Muscle of leg (tissue), 11 donors: ENCODE results near the gene BPIFB2. TPM values are rescaled to one million over a fixed set of nuclear protein-coding genes. Genes with fewer than 3 reads are reported as not detected.
"Not testable (repeated sequence)": the region's sequence is repeated elsewhere in the genome, so short reads cannot be mapped to it uniquely, and the experiment has no call there.

Experiments
- DNase-seq: peaks from one replicate; pipeline ENCODE4 v3.0.0; 2013
- H3K27ac ChIP-seq: one replicate; pipeline ENCODE4 v1.5.1; 2013; ENCODE audit warnings: mild to moderate bottlenecking, low read length, control low read depth
- H3K27me3 ChIP-seq: one replicate; pipeline ENCODE4 v1.6.1; 2013; ENCODE audit warnings: low read length; ENCODE audit not compliant: control insufficient read depth, insufficient read depth
- H3K36me3 ChIP-seq: one replicate; pipeline ENCODE4 v1.6.1; 2013; ENCODE audit warnings: low read length; ENCODE audit not compliant: control insufficient read depth, insufficient read depth
- H3K4me1 ChIP-seq: one replicate; pipeline ENCODE4 v1.6.1; 2013; ENCODE audit warnings: low read length; ENCODE audit not compliant: control insufficient read depth, insufficient read depth
- H3K4me3 ChIP-seq: one replicate; pipeline ENCODE4 v1.5.1; 2013; ENCODE audit warnings: low read length, control low read depth
- H3K9me3 ChIP-seq: replicated peaks from 2 replicates; pipeline ENCODE4 v1.6.1; 2013; ENCODE audit warnings: low read depth, low read length; ENCODE audit not compliant: control insufficient read depth
- WGBS: methylation state at CpG from one replicate; pipeline ENCODE4 v1.1.5; 2013; ENCODE audit warnings: missing lambda C conversion rate; ENCODE audit not compliant: insufficient coverage; 5-methylcytosine and 5-hydroxymethylcytosine counted together
- polyA plus RNA-seq, 8 donors: library from polyadenylated mRNA; unstranded; fragments of 120-200 nt; gene quantifications; one replicate each; pipeline versions ENCODE4 v1.2.1 to v1.2.3, GENCODE V29; 2013; ENCODE audit warnings: inconsistent platforms in 1 of 8, low replicate concordance in 1 of 8; ENCODE audit not compliant: insufficient read length in 8 of 8, insufficient read depth in 1 of 8
- total RNA-seq: library from RNA; stranded (reverse); fragments of 120-200 nt; gene quantifications from one replicate; pipeline ENCODE4 v1.2.4, GENCODE V29; 2013

The BPIFB2 gene
- total and polyA plus RNA-seq, 9 donors, result 0.10 TPM; not detected in 8

GRCh38 chr20:33045129-33045721 lies 37.7 kb downstream of the BPIFB2 start:
- H3K4me3 ChIP-seq, H3K27ac ChIP-seq, H3K4me1 ChIP-seq, DNase-seq, H3K36me3 ChIP-seq, H3K9me3 ChIP-seq, H3K27me3 ChIP-seq: not testable (repeated sequence)
- 88% methylated on average over 12 of the region's 15 CpGs for WGBS

DNA sequence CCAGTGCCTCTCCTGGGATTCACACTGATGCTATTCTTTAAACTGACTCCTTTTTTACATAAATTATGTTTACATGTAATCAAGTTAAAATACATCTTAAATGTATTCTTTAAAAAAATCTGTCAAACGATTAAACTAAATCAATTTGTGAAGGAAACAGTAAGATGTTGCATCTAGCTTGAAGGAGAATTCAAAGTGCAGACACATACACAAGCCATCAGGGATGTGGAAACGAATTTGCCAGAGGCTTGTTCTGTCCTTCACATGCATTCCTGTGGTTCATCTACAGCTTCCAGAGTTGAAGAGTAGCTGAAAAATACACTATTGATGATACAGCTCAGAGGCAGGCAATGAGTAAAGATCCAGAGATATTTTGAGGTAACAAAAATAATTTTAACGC lies 38.9 kb downstream of the BPIFB2 start:
- Histone ChIP-seq H3K4me1 (no peaks in the 10 kb centered on the region), H3K36me3 (no peaks in the 10 kb centered on the region), H3K27ac (no peak overlapping the region), H3K27me3 (no peaks in the 10 kb centered on the region), H3K9me3 (peaks cover 2% of the 10 kb centered on the region), H3K4me3 (no peak overlapping the region)
- DNase-seq, result no peak
- no CpG with 5 or more reads among the region's 3 CpGs for WGBS

- Histone ChIP-seq H3K36me3 (no peaks in the 10 kb centered on the region), H3K4me1 (peaks cover 2% of the 10 kb centered on the region), H3K9me3 (no peaks in the 10 kb centered on the region), H3K4me3 (no peak overlapping the region), H3K27me3 (no peaks in the 10 kb centered on the region), H3K27ac (no peak overlapping the region)
- WGBS, result 100% methylated on average over 1 of the region's 4 CpGs
- no peak for DNase-seq
Observed at GRCh38 chr20:33051333-33051732, 43.8 kb downstream of the BPIFB2 start.

DNA sequence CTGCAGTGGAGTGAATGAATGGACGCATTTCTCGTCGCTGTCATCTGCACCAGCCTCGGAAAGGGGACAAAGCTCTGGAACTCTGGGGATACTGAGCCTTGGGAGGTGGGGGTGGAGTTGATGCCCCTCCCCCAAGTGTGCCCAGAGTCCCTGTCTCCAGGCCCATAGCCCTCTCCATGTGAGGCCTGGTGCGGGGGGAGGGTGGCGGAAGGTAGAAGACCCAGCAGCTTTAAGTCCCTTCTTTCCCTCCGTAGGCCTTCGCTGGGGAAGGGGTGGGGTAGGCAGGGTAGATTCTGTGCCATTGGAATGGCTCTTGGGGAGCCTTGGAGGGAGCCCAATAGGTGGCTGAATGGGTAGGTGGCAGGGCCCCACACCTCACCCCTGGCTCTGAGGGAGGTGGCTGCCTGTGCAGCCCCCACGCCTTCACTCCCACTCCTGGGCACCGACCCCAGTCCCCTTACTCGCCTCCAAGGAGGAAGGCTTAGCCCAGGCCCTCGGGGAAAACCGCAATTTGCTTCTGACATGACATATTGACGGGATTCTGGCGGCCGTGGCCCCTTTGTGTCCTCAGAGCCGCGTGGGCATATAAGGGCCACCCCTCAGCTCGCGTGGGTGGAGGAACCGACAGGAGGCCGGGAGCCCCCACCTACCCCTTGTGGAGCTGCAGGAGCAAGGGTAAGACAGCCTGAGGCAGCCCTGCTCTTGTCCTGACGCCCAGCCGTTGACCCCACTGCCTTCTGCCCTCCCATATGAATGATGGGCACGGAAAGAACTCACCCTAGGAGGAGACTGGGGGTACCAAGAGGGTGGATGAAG lies 46.0 kb downstream of the BPIFB2 start, which contains the start of gene BPIFB3:
Gene BPIFB3, plus strand, starts transcription at position 613 of the 816 bp plus-strand sequence. CDS start 1,533 bp downstream, outside the sequence.
- 77% methylated on average over 14 of the region's 25 CpGs for WGBS
- Histone ChIP-seq H3K4me1 (peaks cover 2% of the 10 kb centered on the region), H3K27ac (no peak within 1 kb of the TSS), H3K9me3 (no peaks in the 10 kb centered on the region), H3K4me3 (no peak within 1 kb of the TSS), H3K36me3 (no peaks in the 10 kb centered on the region), H3K27me3 (no peaks in the 10 kb centered on the region)
- DNase-seq, result no peak

DNA sequence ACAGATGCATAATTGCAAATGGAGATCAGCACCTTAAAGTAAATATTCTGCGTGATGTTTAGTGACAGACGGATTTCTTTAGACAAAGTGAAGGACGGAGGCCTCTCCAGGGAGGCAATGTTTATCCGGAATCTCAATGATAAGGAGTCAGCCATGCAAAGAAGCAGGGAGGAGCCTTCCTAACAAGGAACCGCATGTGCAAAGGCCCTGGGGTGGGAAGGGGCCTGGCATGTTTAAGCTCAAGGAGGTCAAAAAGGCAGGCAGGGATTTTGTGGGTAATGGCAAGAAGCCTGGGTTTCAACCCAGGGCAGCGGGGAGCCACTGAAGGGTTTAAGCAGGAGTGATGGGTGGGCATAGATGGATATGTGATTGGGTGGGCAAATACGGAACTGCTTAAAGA lies 46.9 kb downstream of the BPIFB2 start:
- H3K27me3 ChIP-seq, result no peaks in the 10 kb centered on the region
- peaks cover 2% of the 10 kb centered on the region for H3K4me1 ChIP-seq
- no peak for DNase-seq
- H3K9me3 ChIP-seq, result no peaks in the 10 kb centered on the region
- H3K27ac ChIP-seq, result no peak overlapping the region
- WGBS, result 94% methylated on average over 5 of the region's 7 CpGs
- no peaks in the 10 kb centered on the region for H3K36me3 ChIP-seq
- H3K4me3 ChIP-seq, result no peak overlapping the region

DNA sequence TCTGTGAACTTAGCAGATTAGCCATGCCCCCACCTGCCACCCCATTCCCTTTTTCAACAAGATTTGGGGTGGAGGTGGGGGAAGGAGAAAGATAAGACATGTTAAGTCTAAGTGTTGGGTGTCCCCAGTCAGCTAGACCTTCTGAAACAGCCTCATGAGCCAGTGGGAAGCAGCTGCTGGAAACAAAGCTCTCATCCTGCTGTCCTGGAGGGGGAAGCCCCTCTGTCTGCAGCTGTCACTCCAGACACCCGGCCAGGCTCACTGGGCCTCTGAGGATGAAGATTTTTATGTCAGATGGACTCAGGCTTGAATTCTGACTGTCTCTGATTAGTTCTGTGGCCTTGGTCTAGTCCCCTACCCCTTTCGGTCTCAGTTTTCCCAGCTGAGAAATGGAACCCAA lies 47.3 kb downstream of the BPIFB2 start:
- no peak overlapping the region for H3K4me3 ChIP-seq
- no peaks in the 10 kb centered on the region for H3K36me3 ChIP-seq
- WGBS, result 92% methylated on average over 2 of the region's 2 CpGs
- H3K4me1 ChIP-seq, result peaks cover 2% of the 10 kb centered on the region
- no peaks in the 10 kb centered on the region for H3K9me3 ChIP-seq
- DNase-seq, result peak; percentile 24
- no peak overlapping the region for H3K27ac ChIP-seq
- no peaks in the 10 kb centered on the region for H3K27me3 ChIP-seq

GRCh38 chr20:33059136-33059535 lies 51.6 kb downstream of the BPIFB2 start:
- no peak for DNase-seq
- Histone ChIP-seq H3K9me3 (no peaks in the 10 kb centered on the region), H3K27me3 (no peaks in the 10 kb centered on the region), H3K4me3 (no peak overlapping the region), H3K27ac (no peak overlapping the region), H3K4me1 (peaks cover 17% of the 10 kb centered on the region), H3K36me3 (no peaks in the 10 kb centered on the region)
- WGBS, result 86% methylated on average over 2 of the region's 7 CpGs

GRCh38 chr20:33059741-33060390 lies 52.4 kb downstream of the BPIFB2 start:
- DNase-seq, result no peak
- Histone ChIP-seq H3K36me3 (no peaks in the 10 kb centered on the region), H3K27ac (no peak overlapping the region), H3K4me3 (no peak overlapping the region), H3K9me3 (no peaks in the 10 kb centered on the region), H3K4me1 (peaks cover 17% of the 10 kb centered on the region), H3K27me3 (no peaks in the 10 kb centered on the region)
- 85% methylated on average over 22 of the region's 22 CpGs for WGBS

GRCh38 chr20:33061658-33062028 lies 54.1 kb downstream of the BPIFB2 start:
- H3K27ac ChIP-seq, result no peak overlapping the region
- H3K4me1 ChIP-seq, result peaks cover 15% of the 10 kb centered on the region
- no peaks in the 10 kb centered on the region for H3K36me3 ChIP-seq
- H3K4me3 ChIP-seq, result no peak overlapping the region
- H3K27me3 ChIP-seq, result no peaks in the 10 kb centered on the region
- 56% methylated on average over 11 of the region's 14 CpGs for WGBS
- peak; percentile 20 for DNase-seq
- H3K9me3 ChIP-seq, result no peaks in the 10 kb centered on the region

GRCh38 chr20:33062105-33062824 lies 54.8 kb downstream of the BPIFB2 start:
- no peaks in the 10 kb centered on the region for H3K27me3 ChIP-seq
- no peak for DNase-seq
- H3K4me3 ChIP-seq, result no peak overlapping the region
- no peaks in the 10 kb centered on the region for H3K9me3 ChIP-seq
- H3K36me3 ChIP-seq, result no peaks in the 10 kb centered on the region
- WGBS, result 29% methylated on average over 6 of the region's 9 CpGs
- no peak overlapping the region for H3K27ac ChIP-seq
- H3K4me1 ChIP-seq, result peaks cover 15% of the 10 kb centered on the region
